Natural killer cell (primary cell): ENCODE data around the gene ARID1B. TPM values are rescaled to one million over a fixed set of nuclear protein-coding genes. Genes with fewer than 3 reads are reported as not detected.

Experiments
- ATAC-seq, 3 donors: fragments of 150-1000 bp in 2 of 3; fragments of 200-7000 bp in 1 of 3; cut with Tn5 transposase; 1 replicate in 1 of 3; 2 replicates in 2 of 3; pipeline ENCODE4 v1.10.0; 2021; ENCODE audit warnings: mild to moderate bottlenecking in 2 of 3, moderate library complexity in 2 of 3
- DNase-seq, 2 donors: peaks; one replicate each; pipeline versions ENCODE4 v3.0.0 to v3.0.0-alpha.2; 2013 to 2021; ENCODE audit warnings: mixed read lengths in 1 of 2
- H3K27ac ChIP-seq: one replicate; pipeline ENCODE4 v1.5.1; 2013; ENCODE audit warnings: mild to moderate bottlenecking, low read length
- H3K27me3 ChIP-seq: one replicate; pipeline ENCODE4 v1.6.1; 2013; ENCODE audit warnings: low read length; ENCODE audit not compliant: control insufficient read depth, insufficient read depth
- H3K36me3 ChIP-seq: one replicate; pipeline ENCODE4 v1.6.1; 2013; ENCODE audit warnings: low read length; ENCODE audit not compliant: control insufficient read depth, insufficient read depth
- H3K4me1 ChIP-seq: one replicate; pipeline ENCODE4 v1.6.1; 2013; ENCODE audit warnings: low read length; ENCODE audit not compliant: control insufficient read depth, insufficient read depth
- H3K4me3 ChIP-seq: one replicate; pipeline ENCODE4 v1.5.1; 2013; ENCODE audit warnings: low read length
- H3K9me3 ChIP-seq: one replicate; pipeline ENCODE4 v1.6.1; 2013; ENCODE audit warnings: low read length; ENCODE audit not compliant: control insufficient read depth, insufficient read depth
- H3K27ac Mint-ChIP-seq, 2 donors: one replicate each; pipeline ENCODE4 v1.8.0; 2022; ENCODE audit warnings: mild to moderate bottlenecking in 2 of 2, mixed read lengths in 2 of 2, moderate library complexity in 1 of 2
- H3K27me3 Mint-ChIP-seq, 2 donors: one replicate each; pipeline ENCODE4 v1.8.0; 2022; ENCODE audit warnings: low read depth in 2 of 2, mixed read lengths in 2 of 2
- H3K36me3 Mint-ChIP-seq: one replicate; pipeline ENCODE4 v1.8.0; 2022; ENCODE audit warnings: mixed read lengths
- H3K4me1 Mint-ChIP-seq, 2 donors: one replicate each; pipeline ENCODE4 v1.8.0; 2022; ENCODE audit warnings: mixed read lengths in 2 of 2
- H3K4me3 Mint-ChIP-seq: one replicate; pipeline ENCODE4 v1.8.0; 2022; ENCODE audit warnings: mild to moderate bottlenecking, moderate library complexity, mixed read lengths
- H3K9me3 Mint-ChIP-seq, 2 donors: one replicate each; pipeline ENCODE4 v1.8.0; 2022; ENCODE audit warnings: mixed read lengths in 2 of 2
- WGBS: methylation state at CpG from one replicate; pipeline ENCODE4 v1.1.7; 2013; ENCODE audit warnings: missing lambda C conversion rate; ENCODE audit not compliant: insufficient coverage; 5-methylcytosine and 5-hydroxymethylcytosine counted together
- intact Hi-C: fragments of 100-400 bp; cut with micrococcal nuclease; formaldehyde crosslinking; loops from one replicate; pipeline ENCODE4 v1.14.2; 2022
- total RNA-seq, 4 donors: library from RNA; stranded (reverse); fragments of 120-200 nt in 1 of 4; gene quantifications; one replicate each; pipeline versions ENCODE4 v1.2.3 to v1.2.4, GENCODE V29; 2013 to 2022
- TF ChIP-seq, protein P1 (sequence below): fragments of 200-600 bp; IDR thresholded peaks from one replicate; pipeline ENCODE4 v1.8.0; 2022; ENCODE audit warnings: antibody characterized with exemption

Gene ARID1B
- total RNA-seq, 3 donors from 2014 or later (not counting 1 experiment from before 2014, with no cell fraction given): 180 to 201 (median 189) TPM

DNA sequence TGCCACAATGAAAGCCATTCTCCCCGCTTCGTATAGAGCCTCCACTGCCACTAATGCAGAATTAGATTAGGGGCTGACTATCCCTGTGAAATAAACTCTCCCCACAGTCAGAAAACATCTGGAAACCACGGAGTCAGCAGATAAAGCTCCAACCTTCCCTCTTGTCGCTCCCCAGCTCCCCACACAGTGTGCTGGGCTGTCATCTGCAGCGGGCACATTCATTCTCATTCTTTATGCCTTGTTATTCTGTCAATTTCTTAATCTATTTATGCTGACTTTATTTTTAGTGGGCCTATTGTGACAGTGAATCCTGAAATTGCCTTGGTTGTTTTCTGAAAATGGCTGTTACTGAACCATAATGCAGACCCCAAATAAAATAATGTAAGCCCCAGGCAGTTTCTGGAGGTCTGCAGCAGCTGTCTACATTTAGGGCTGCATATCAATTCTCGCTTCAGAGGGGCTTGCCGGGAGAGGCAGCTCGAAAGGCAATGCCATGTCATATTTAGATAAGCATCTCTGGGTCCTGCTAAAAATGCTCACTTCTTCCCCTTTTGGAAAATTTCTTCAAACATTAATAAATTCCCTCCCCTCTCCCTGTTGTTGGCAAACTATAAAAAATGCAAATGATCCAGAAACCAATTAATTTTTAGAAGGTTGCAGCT lies 474.5 kb downstream of the ARID1B start:
- H3K27ac ChIP-seq: no peak overlapping the region
- H3K36me3 ChIP-seq: no peaks in the 10 kb centered on the region
- intact Hi-C loops: no loop called here
- peaks cover 8% of the 10 kb centered on the region for H3K9me3 ChIP-seq
- 76% methylated on average over 8 of the region's 8 CpGs for WGBS
- TF ChIP-seq, protein P1, sequence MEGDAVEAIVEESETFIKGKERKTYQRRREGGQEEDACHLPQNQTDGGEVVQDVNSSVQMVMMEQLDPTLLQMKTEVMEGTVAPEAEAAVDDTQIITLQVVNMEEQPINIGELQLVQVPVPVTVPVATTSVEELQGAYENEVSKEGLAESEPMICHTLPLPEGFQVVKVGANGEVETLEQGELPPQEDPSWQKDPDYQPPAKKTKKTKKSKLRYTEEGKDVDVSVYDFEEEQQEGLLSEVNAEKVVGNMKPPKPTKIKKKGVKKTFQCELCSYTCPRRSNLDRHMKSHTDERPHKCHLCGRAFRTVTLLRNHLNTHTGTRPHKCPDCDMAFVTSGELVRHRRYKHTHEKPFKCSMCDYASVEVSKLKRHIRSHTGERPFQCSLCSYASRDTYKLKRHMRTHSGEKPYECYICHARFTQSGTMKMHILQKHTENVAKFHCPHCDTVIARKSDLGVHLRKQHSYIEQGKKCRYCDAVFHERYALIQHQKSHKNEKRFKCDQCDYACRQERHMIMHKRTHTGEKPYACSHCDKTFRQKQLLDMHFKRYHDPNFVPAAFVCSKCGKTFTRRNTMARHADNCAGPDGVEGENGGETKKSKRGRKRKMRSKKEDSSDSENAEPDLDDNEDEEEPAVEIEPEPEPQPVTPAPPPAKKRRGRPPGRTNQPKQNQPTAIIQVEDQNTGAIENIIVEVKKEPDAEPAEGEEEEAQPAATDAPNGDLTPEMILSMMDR: no peak
- H3K4me1 ChIP-seq: peaks cover 13% of the 10 kb centered on the region
- Mint-ChIP-seq H3K4me3 (no peak overlapping the region), H3K27me3 (peaks cover 32 to 38% of the 10 kb centered on the region in 2 donors), H3K4me1 (peaks cover 7 to 10% of the 10 kb centered on the region in 2 donors), H3K27ac (no peak overlapping the region), H3K36me3 (peaks cover 13% of the 10 kb centered on the region), H3K9me3 (peaks cover 0 to 6% of the 10 kb centered on the region in 2 donors)
- no peak for DNase-seq
- ATAC-seq: no peak
- no peaks in the 10 kb centered on the region for H3K27me3 ChIP-seq
- no peak overlapping the region for H3K4me3 ChIP-seq

DNA sequence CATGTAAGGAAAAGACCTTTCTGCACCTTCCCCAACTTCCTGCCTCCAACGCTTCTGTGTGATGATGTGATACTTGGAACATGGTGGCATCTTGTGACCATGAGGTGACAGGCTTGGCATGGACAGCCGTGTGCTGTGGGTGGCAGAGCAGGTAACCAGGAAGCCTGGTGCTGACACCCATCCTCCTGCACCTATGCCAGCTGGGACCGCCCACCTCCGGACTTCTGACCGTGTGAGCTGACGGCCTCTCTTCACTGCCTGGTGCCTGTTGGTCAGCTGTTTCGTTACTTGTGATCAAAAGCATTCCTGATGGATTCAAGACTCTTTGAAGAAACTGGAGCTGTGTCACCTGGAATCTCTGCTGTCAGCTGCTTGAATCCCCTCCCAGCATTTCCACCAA lies 475.8 kb downstream of the ARID1B start:
- TF ChIP-seq, protein P1: no peak
- peaks cover 15% of the 10 kb centered on the region for H3K4me1 ChIP-seq
- Mint-ChIP-seq H3K27me3 (peaks cover 32 to 39% of the 10 kb centered on the region in 2 donors), H3K4me1 (peaks cover 7 to 10% of the 10 kb centered on the region in 2 donors), H3K4me3 (no peak overlapping the region), H3K36me3 (peaks cover 13% of the 10 kb centered on the region), H3K27ac (no peak overlapping the region), H3K9me3 (peaks cover 0 to 6% of the 10 kb centered on the region in 2 donors)
- no peak for DNase-seq
- intact Hi-C loops: no loop called here
- no peak overlapping the region for H3K27ac ChIP-seq
- no peak overlapping the region for H3K4me3 ChIP-seq
- no peaks in the 10 kb centered on the region for H3K27me3 ChIP-seq
- H3K9me3 ChIP-seq: peaks cover 4% of the 10 kb centered on the region
- 93% methylated on average over 6 of the region's 7 CpGs for WGBS
- no peaks in the 10 kb centered on the region for H3K36me3 ChIP-seq
- no peak for ATAC-seq

DNA sequence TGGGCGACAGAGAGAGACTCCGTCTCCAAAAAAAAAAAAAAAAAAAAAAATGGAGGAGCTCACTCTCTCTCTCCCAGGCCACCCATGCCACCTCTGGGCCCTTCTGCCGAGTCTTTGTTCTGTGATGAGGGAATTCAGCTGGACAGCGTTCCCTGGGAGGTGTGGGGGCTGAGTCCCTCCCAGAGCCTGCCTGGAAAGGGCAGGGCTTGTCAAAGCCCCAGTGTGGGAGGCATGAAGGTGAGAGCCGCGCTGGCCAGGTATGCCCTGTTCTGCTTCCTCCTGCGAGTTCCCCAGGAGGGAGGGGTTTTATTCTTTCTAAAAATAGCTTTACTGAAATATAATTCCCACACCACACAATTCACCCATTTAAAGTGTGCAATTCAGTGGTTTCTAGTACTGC lies 476.5 kb downstream of the ARID1B start:
- Mint-ChIP-seq H3K36me3 (peaks cover 6% of the 10 kb centered on the region), H3K27ac (no peak overlapping the region), H3K4me1 (peaks cover 7 to 13% of the 10 kb centered on the region in 2 donors), H3K9me3 (peaks cover 0 to under 1% of the 10 kb centered on the region in 2 donors), H3K27me3 (peaks cover 27 to 32% of the 10 kb centered on the region in 2 donors), H3K4me3 (no peak overlapping the region)
- no peak for ATAC-seq
- no peak overlapping the region for H3K4me3 ChIP-seq
- H3K36me3 ChIP-seq: no peaks in the 10 kb centered on the region
- no peaks in the 10 kb centered on the region for H3K27me3 ChIP-seq
- TF ChIP-seq, protein P1: no peak
- no peak for DNase-seq
- H3K4me1 ChIP-seq: peaks cover 22% of the 10 kb centered on the region
- H3K9me3 ChIP-seq: peaks cover under 1% of the 10 kb centered on the region
- no peak overlapping the region for H3K27ac ChIP-seq
- intact Hi-C loops: no loop called here
- 88% methylated on average over 2 of the region's 7 CpGs for WGBS

GRCh38 chr6:157254538-157254937 lies 477.4 kb downstream of the ARID1B start:
- H3K36me3 Mint-ChIP-seq: no peaks in the 10 kb centered on the region
- WGBS: 71% methylated on average over 1 of the region's 3 CpGs
- no peak overlapping the region for H3K27ac Mint-ChIP-seq
- H3K27me3 ChIP-seq: no peaks in the 10 kb centered on the region
- H3K9me3 ChIP-seq: no peaks in the 10 kb centered on the region
- no peak overlapping the region for H3K4me3 ChIP-seq
- intact Hi-C loops: no loop called here
- ATAC-seq (no peak), DNase-seq (no peak)
- peaks cover 23 to 30% of the 10 kb centered on the region in 2 donors for H3K27me3 Mint-ChIP-seq
- H3K9me3 Mint-ChIP-seq: no peaks in the 10 kb centered on the region
- H3K4me1 ChIP-seq: peaks cover 30% of the 10 kb centered on the region
- H3K36me3 ChIP-seq: no peaks in the 10 kb centered on the region
- TF ChIP-seq, protein P1: no peak
- H3K4me1 Mint-ChIP-seq: peaks cover 10 to 21% of the 10 kb centered on the region in 2 donors
- no peak overlapping the region for H3K4me3 Mint-ChIP-seq
- H3K27ac ChIP-seq: no peak overlapping the region
